HEK293 (cell line): ENCODE results near the gene RGS6.

ENCODE experiments used
- CTCF ChIA-PET: fragments of 350-600 bp; formaldehyde crosslinking; extraction: SDS; loops from one replicate; lab custom pipeline; 2021; ENCODE audit warnings: antibody characterized with exemption; lab: Yijun Ruan, JAX
- POLR2A ChIA-PET: fragments of 300-600 bp; formaldehyde crosslinking; extraction: SDS; loops from one replicate; lab custom pipeline; 2020; ENCODE audit warnings: antibody characterized with exemption, inconsistent platforms; lab: Yijun Ruan, JAX
- H3K27ac ChIP-seq: fragments of 200-500 bp; sonication (Bioruptor generic); 2 replicates; pipeline ENCODE4 v1.5.1; 2014; ENCODE audit warnings: low read depth, low read length, control low read depth, inconsistent platforms; ENCODE audit errors: extremely low read depth
- H3K36me3 ChIP-seq, 2 experiments: fragments of 200-500 bp in 1 of 2; sonication (Bioruptor generic) in 1 of 2; 1 replicate in 1 of 2; 2 replicates in 1 of 2; pipeline ENCODE4 v1.5.1; 2014 to 2017; ENCODE audit warnings: inconsistent platforms in 2 of 2, low read length in 2 of 2; ENCODE audit not compliant: control insufficient read depth in 2 of 2, insufficient read depth in 1 of 2
- H3K4me1 ChIP-seq: fragments of 200-500 bp; sonication (Bioruptor generic); 2 replicates; pipeline ENCODE4 v1.5.1; 2014; ENCODE audit warnings: mild to moderate bottlenecking, low read length, inconsistent platforms; ENCODE audit not compliant: control insufficient read depth, insufficient read depth
- H3K4me3 ChIP-seq: 2 replicates; pipeline ENCODE4 v1.5.1; 2011; ENCODE audit warnings: low read depth, mild to moderate bottlenecking, control low read depth, low read length, moderate library complexity
- H3K9me3 ChIP-seq: fragments of 200-500 bp; sonication (Bioruptor generic); 2 replicates; pipeline ENCODE4 v1.5.1; 2014; ENCODE audit warnings: low read depth, low read length, inconsistent platforms; ENCODE audit not compliant: control insufficient read depth, insufficient read depth
- FEZF1 ChIP-seq: fragments of 450-650 bp; formaldehyde crosslinking; IDR thresholded peaks from 2 replicates; pipeline ENCODE4 v1.5.1; 2016; ENCODE audit warnings: missing biosample characterization, missing genetic modification characterization
- KLF7 ChIP-seq: fragments of 450-650 bp; formaldehyde crosslinking; IDR thresholded peaks from 2 replicates; pipeline ENCODE4 v1.5.1; 2016; ENCODE audit warnings: missing biosample characterization, missing genetic modification characterization, borderline replicate concordance
- MEIS1 ChIP-seq: sonication (generic); formaldehyde crosslinking; IDR thresholded peaks from 2 replicates; pipeline ENCODE4 v1.8.1; 2022; ENCODE audit warnings: missing genetic modification reagents, mild to moderate bottlenecking, borderline replicate concordance
- SCRT1 ChIP-seq: fragments of 450-650 bp; formaldehyde crosslinking; IDR thresholded peaks from 2 replicates; pipeline ENCODE4 v1.5.1; 2016; ENCODE audit warnings: missing biosample characterization, missing genetic modification characterization, borderline replicate concordance
- ZNF121 ChIP-seq: fragments of 450-650 bp; formaldehyde crosslinking; IDR thresholded peaks from 2 replicates; pipeline ENCODE4 v1.5.1; 2016; ENCODE audit warnings: missing biosample characterization, missing genetic modification characterization
- ZNF140 ChIP-seq: fragments of 450-650 bp; formaldehyde crosslinking; IDR thresholded peaks from 2 replicates; pipeline ENCODE4 v1.5.1; 2016; ENCODE audit warnings: missing biosample characterization, missing genetic modification characterization
- ZNF146 ChIP-seq: fragments of 450-650 bp; formaldehyde crosslinking; IDR thresholded peaks from 2 replicates; pipeline ENCODE4 v1.5.1; 2016; ENCODE audit warnings: missing biosample characterization, missing genetic modification characterization
- ZNF169 ChIP-seq: fragments of 450-650 bp; formaldehyde crosslinking; IDR thresholded peaks from 2 replicates; pipeline ENCODE4 v1.5.1; 2016; ENCODE audit warnings: missing biosample characterization, missing genetic modification characterization
- ZNF174 ChIP-seq: fragments of 450-650 bp; formaldehyde crosslinking; IDR thresholded peaks from 2 replicates; pipeline ENCODE4 v1.5.0; 2017; ENCODE audit warnings: missing biosample characterization, mild to moderate bottlenecking, missing genetic modification characterization
- ZNF23 ChIP-seq: fragments of 450-650 bp; formaldehyde crosslinking; IDR thresholded peaks from 2 replicates; pipeline ENCODE4 v1.5.1; 2016; ENCODE audit warnings: missing biosample characterization, missing genetic modification characterization, borderline replicate concordance
- ZNF335 ChIP-seq: fragments of 450-650 bp; formaldehyde crosslinking; conservative IDR thresholded peaks from 2 replicates; pipeline ENCODE4 v1.5.1; 2016; ENCODE audit warnings: missing biosample characterization, missing genetic modification characterization
- ZNF341 ChIP-seq: fragments of 450-650 bp; formaldehyde crosslinking; IDR thresholded peaks from 2 replicates; pipeline ENCODE4; 2016; ENCODE audit warnings: low read depth, missing biosample characterization, missing genetic modification characterization
- ZNF362 ChIP-seq: fragments of 450-650 bp; formaldehyde crosslinking; IDR thresholded peaks from 2 replicates; pipeline ENCODE4 v1.5.1; 2016; ENCODE audit warnings: missing biosample characterization, missing genetic modification characterization
- ZNF37A ChIP-seq: fragments of 450-650 bp; IDR thresholded peaks from 2 replicates; pipeline ENCODE4 v1.5.1; 2018; ENCODE audit warnings: missing biosample characterization, missing genetic modification characterization
- ZNF391 ChIP-seq: fragments of 450-650 bp; formaldehyde crosslinking; IDR thresholded peaks from 2 replicates; pipeline ENCODE4 v1.5.1; 2016; ENCODE audit warnings: low read depth, missing biosample characterization, missing genetic modification characterization, borderline replicate concordance
- ZNF416 ChIP-seq: fragments of 450-650 bp; formaldehyde crosslinking; IDR thresholded peaks from 2 replicates; pipeline ENCODE4 v1.5.1; 2016; ENCODE audit warnings: missing biosample characterization, missing genetic modification characterization
- ZNF639 ChIP-seq: fragments of 450-650 bp; formaldehyde crosslinking; IDR thresholded peaks from 2 replicates; pipeline ENCODE4 v1.5.1; 2016; ENCODE audit warnings: missing biosample characterization, missing genetic modification characterization
- ZNF843 ChIP-seq: fragments of 450-650 bp; formaldehyde crosslinking; IDR thresholded peaks from 2 replicates; pipeline ENCODE4 v1.5.1; 2016; ENCODE audit warnings: missing biosample characterization, missing genetic modification characterization
- ZSCAN30 ChIP-seq: fragments of 450-650 bp; IDR thresholded peaks from 2 replicates; pipeline ENCODE4 v1.5.1; 2018; ENCODE audit warnings: missing biosample characterization, mild to moderate bottlenecking, missing genetic modification characterization, moderate library complexity
- TF ChIP-seq, protein P1 (sequence below): fragments of 450-650 bp; formaldehyde crosslinking; optimal IDR thresholded peaks from 2 replicates; pipeline ENCODE3; 2016; ENCODE audit warnings: missing biosample characterization, mild to moderate bottlenecking, missing genetic modification characterization
- TF ChIP-seq, protein P2 (sequence below): fragments of 450-650 bp; formaldehyde crosslinking; IDR thresholded peaks from 2 replicates; pipeline ENCODE4 v1.5.1; 2017; ENCODE audit warnings: missing biosample characterization, missing genetic modification characterization

RGS6 gene

GRCh38 chr14:72550513-72550912, 618.3 kb downstream of the RGS6 start:
- POLR2A ChIA-PET: no interaction called here
- no peak overlapping the region for H3K4me3 ChIP-seq
- H3K9me3 ChIP-seq: no peaks in the 10 kb centered on the region
- CTCF ChIA-PET: no interaction called here
- no peak overlapping the region for H3K27ac ChIP-seq
- TF ChIP-seq, protein P1, sequence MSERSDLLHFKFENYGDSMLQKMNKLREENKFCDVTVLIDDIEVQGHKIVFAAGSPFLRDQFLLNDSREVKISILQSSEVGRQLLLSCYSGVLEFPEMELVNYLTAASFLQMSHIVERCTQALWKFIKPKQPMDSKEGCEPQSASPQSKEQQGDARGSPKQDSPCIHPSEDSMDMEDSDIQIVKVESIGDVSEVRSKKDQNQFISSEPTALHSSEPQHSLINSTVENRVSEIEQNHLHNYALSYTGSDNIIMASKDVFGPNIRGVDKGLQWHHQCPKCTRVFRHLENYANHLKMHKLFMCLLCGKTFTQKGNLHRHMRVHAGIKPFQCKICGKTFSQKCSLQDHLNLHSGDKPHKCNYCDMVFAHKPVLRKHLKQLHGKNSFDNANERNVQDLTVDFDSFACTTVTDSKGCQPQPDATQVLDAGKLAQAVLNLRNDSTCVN (tag by site-specific recombination): no peak
- TF ChIP-seq ZNF843 (tag by site-specific recombination) (no peak), ZNF140 (tag by site-specific recombination) (no peak), ZNF37A (no peak), ZNF146 (tag by site-specific recombination) (no peak), ZNF416 (no peak), ZNF391 (no peak), ZNF121 (tag by site-specific recombination) (no peak), FEZF1 (no peak), ZNF639 (no peak), ZNF174 (tag by site-specific recombination) (no peak), ZNF335 (tag by site-specific recombination) (no peak), ZNF169 (tag by site-specific recombination) (no peak)
- TF ChIP-seq, protein P2, sequence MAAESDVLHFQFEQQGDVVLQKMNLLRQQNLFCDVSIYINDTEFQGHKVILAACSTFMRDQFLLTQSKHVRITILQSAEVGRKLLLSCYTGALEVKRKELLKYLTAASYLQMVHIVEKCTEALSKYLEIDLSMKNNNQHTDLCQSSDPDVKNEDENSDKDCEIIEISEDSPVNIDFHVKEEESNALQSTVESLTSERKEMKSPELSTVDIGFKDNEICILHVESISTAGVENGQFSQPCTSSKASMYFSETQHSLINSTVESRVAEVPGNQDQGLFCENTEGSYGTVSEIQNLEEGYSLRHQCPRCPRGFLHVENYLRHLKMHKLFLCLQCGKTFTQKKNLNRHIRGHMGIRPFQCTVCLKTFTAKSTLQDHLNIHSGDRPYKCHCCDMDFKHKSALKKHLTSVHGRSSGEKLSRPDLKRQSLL (tag by site-specific recombination): no peak
- H3K36me3 ChIP-seq: no peaks in the 10 kb centered on the region
- H3K4me1 ChIP-seq: no peaks in the 10 kb centered on the region

DNA sequence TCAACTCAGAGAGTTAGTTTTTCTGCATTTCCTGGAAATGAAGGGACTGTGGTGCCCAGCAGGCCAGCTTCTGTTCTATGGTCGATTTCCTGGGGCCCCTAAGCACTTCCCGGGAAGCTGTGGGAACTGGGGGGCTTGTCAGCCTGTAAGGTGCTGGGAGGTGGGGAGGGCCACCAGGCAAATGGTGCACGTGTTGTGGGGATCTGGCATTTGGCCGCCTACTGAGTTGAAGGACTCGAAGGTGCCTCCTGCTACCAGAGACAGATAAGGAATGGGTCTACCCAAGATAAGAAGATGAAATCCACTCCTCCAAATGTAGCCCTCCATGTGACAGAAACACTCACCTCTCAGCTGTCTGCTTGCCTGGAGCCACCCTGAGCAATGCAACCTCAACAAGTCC, 620.0 kb downstream of the RGS6 start:
- ChIA-PET POLR2A (no interaction called here), CTCF (interaction anchor here (0.7 to 1.1 kb wide), 2 partner anchors 35 to 352 kb away, joined by 6 read pairs; no protein-coding TSS in a partner anchor)
- Histone ChIP-seq H3K9me3 (no peaks in the 10 kb centered on the region), H3K36me3 (no peaks in the 10 kb centered on the region), H3K4me3 (no peak overlapping the region), H3K27ac (no peak overlapping the region), H3K4me1 (no peaks in the 10 kb centered on the region)
- TF ChIP-seq ZNF341 (tag by site-specific recombination) (no peak), ZNF23 (tag by site-specific recombination) (no peak), ZNF362 (tag by site-specific recombination) (no peak), MEIS1 (CRISPR knock-in tag) (no peak), ZSCAN30 (tag by site-specific recombination) (no peak), SCRT1 (tag by site-specific recombination) (no peak), KLF7 (tag by site-specific recombination) (no peak)
